ENCODE results near the gene COQ8B. TPM values are rescaled to one million over a fixed set of nuclear protein-coding genes. Genes with fewer than 3 reads are reported as not detected.

The COQ8B gene
- total RNA-seq, 1 donor, result 29.5 TPM

DNA sequence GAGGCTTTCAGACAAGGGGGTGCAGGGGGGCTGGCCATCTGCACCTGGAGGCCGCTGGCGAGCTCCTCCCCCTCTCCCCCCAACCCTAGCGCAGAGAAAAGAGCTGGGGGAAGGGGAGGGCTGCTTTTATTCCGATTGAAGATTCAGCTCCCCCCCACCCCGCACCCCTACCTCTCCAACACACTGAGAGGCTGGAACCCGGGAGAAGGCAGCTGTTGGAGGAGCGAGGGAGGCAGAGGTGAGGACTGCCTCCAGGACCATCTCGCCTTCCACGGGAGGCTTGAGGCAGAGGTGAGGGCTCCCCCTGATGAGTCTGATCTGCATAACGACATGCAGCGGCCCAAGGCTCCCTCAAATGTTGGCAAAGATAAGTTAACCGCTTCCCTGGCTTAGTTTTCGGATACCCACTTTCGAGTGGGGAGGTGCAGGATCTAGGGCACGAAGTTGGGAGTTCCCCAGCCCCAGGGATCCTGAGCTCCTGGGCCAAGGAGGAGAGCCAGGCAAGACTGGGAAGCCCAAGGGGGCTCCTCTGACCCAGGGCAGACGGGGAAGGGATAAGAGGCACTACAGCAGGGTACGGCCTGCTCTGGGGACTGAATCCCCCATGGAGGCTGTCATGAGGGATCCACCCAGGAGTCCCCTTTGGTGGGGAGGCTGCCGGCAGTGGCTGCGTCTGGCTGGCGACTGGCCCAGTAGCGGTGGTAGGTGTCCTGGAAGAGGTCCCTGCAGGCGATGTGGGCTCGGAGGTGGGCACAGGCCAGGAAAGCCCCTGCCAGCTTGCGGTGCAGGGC, 25.1 kb downstream of the COQ8B start:
- no peak overlapping the region for H3K4me3 ChIP-seq (ENCODE audit: low read depth, low read length)
- TF ChIP-seq, protein P1, sequence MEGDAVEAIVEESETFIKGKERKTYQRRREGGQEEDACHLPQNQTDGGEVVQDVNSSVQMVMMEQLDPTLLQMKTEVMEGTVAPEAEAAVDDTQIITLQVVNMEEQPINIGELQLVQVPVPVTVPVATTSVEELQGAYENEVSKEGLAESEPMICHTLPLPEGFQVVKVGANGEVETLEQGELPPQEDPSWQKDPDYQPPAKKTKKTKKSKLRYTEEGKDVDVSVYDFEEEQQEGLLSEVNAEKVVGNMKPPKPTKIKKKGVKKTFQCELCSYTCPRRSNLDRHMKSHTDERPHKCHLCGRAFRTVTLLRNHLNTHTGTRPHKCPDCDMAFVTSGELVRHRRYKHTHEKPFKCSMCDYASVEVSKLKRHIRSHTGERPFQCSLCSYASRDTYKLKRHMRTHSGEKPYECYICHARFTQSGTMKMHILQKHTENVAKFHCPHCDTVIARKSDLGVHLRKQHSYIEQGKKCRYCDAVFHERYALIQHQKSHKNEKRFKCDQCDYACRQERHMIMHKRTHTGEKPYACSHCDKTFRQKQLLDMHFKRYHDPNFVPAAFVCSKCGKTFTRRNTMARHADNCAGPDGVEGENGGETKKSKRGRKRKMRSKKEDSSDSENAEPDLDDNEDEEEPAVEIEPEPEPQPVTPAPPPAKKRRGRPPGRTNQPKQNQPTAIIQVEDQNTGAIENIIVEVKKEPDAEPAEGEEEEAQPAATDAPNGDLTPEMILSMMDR (IDR thresholded peaks at IDR 0.05; ENCODE audit: insufficient read depth, low read length), result no peak
- DNase-seq (ENCODE audit: low read depth), result no peak

DNA sequence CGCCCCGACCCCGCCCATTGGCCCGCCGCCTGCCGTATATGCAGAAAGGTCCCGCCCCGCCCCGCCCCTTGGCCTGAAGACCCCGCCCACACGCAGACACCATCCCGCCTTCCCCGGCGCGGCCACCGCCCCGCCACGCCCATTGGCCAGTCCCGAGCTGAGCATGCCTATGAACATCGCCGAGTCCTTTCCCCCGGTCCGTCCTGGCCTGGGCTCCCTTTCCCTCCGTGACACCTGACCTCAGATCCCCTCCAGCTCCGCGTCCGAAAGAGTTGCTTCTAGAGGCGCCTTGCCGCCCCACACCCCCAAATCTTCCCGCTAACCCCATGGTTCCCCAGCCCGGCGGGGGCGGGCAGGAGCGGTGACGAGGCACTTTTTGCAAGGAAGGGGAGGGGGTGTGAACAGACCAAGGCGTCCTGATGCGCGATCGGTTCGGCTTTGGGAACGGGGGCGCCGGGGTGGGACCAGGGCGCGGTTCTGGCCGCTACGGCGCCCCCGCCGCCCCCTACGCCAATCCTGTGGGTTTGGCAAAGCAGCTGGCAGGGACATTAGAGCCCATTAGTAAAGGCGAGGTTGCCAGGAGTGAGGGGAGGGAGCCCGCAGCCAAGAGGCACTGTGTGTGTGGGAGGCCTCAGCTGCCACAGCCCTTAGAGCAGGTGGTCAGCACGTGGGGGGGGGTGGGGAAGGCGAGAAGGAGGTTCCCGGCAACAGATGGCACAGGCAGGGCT, 25.8 kb downstream of the COQ8B start:
- TF ChIP-seq, protein P1 (IDR thresholded peaks at IDR 0.05; ENCODE audit: insufficient read depth, low read length), result no peak
- peak; percentile 88 for DNase-seq (ENCODE audit: low read depth)

DNA sequence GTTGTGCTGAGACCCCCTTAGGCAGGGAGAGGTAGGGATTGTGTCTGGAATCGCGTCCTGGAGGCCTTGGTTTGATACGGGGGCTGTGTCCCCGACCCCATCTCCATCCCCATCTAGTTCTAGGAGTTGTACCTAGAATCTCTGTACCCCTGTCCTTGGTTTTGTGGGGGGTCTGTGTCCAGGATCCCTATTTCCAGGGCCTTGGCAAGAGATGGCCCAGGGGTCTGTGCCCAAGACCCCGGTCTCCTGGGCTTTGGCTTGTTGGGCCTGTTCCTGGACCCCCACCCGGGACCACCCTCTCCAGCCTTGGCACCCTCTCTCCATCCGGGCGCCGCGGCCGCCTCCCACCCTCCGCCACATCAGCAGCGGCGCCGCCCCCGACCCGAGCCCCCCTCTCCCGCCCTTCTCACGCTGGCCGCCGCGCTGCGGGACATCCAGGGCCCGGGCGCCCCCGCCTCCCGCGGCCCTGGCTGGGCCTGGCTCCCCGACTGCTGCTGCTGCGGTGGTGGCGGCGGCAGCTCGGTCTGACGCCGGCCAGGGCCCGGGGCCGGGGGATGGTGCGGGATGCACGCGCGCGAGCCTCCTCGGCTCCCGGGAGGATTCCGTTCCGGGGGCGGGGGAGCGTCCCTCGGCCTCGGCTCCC, 26.5 kb downstream of the COQ8B start, which contains the start of gene NUMBL:
Gene NUMBL (minus strand): TSS at position 602 of the 643 bp plus-strand sequence. CDS start 168 bp downstream, at position 434.
- no peak for DNase-seq (ENCODE audit: low read depth)
- TF ChIP-seq, protein P1 (IDR thresholded peaks at IDR 0.05; ENCODE audit: insufficient read depth, low read length), result no peak
- peak within 1 kb of the TSS; percentile 100 for H3K4me3 ChIP-seq (ENCODE audit: low read depth, low read length)

More for the DNA sequence above, 25.8 kb downstream of the COQ8B start:
- peak overlapping the region; percentile 100 for H3K4me3 ChIP-seq (ENCODE audit: low read depth, low read length)

DNA sequence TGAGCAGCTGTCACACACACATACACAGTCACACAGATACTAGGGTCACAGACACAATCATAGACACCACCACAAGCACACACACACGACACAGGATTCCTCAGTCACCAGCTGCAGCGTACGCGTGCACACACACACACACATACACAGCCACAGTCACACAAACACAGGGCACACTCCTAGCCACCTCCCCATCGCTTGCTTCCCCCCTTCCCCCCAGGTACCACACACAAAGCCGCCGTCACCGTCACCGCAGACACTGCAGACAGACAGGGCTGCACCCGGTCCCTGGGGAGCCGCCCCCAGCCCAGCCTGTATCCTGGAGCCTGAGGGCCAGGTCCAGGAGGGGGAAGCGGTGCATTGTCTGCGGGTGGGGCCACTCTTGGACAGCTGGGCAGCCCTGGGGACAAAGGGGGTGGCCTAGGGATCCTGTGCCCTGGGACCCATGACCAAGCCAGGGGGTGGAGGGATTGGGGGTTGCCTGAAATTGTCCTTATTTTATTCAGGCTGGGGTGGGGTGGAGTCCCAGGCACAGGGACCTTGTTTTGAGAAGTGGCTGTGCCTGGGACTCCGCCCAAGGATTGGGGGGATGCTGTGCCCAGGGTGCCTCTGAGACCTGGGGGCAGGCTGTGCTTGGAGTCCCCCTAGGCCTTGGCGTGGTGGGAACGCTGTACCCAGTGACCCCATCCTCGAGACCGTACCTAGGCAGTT, 27.2 kb downstream of the COQ8B start:
- peak; percentile 15 for DNase-seq (ENCODE audit: low read depth)
- H3K4me3 ChIP-seq (ENCODE audit: low read depth, low read length), result peak overlapping the region; percentile 100
- TF ChIP-seq, protein P1 (IDR thresholded peaks at IDR 0.05; ENCODE audit: insufficient read depth, low read length), result no peak

DNA sequence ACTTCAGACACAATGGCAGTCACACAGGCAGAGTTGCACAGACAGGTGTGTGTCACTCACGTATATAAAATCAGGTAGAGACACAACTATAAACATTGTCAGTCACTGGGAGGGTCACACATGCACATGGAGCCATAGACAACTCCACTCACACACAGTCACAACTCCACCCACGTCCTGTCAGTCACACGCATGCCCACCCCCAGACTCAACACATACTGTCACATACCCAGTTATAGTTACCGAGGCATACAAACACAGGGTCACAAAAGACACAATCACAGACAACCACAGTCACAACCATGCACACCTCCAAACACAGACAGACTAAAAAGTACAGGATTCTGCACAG, 27.7 kb downstream of the COQ8B start:
- TF ChIP-seq, protein P1 (IDR thresholded peaks at IDR 0.05; ENCODE audit: insufficient read depth, low read length), result no peak
- DNase-seq (ENCODE audit: low read depth), result peak; percentile 16
- peak overlapping the region; percentile 100 for H3K4me3 ChIP-seq (ENCODE audit: low read depth, low read length)

DNA sequence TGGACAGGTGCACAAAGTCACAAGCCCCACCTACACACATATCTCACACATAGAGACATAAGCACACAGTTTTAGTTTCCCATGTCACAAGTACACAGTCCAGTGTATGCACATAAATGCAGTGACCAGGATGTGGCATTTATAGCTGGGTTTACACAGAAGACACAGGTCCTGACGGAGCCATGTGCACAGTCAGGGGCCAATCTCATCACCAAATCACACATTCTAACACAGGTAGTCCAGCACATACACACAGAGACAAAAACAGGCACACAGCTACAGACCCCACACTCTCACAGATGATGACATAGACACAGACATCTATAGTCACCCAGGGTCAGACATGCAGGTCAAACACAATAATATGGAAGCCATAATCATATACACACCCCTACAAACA, 28.4 kb downstream of the COQ8B start:
- TF ChIP-seq, protein P1 (IDR thresholded peaks at IDR 0.05; ENCODE audit: insufficient read depth, low read length), result no peak
- peak; percentile 11 for DNase-seq (ENCODE audit: low read depth)
- peak overlapping the region; percentile 100 for H3K4me3 ChIP-seq (ENCODE audit: low read depth, low read length)
